ENCODE data around the gene MAPK9. TPM values are rescaled to one million over a fixed set of nuclear protein-coding genes. Genes with fewer than 3 reads are reported as not detected.
"Not testable (repeated sequence)": the region's sequence is repeated elsewhere in the genome, so short reads cannot be mapped to it uniquely, and the experiment has no call there.

Gene MAPK9
- total RNA-seq, 1 experiment from 2014 or later = 43.4 TPM

DNA sequence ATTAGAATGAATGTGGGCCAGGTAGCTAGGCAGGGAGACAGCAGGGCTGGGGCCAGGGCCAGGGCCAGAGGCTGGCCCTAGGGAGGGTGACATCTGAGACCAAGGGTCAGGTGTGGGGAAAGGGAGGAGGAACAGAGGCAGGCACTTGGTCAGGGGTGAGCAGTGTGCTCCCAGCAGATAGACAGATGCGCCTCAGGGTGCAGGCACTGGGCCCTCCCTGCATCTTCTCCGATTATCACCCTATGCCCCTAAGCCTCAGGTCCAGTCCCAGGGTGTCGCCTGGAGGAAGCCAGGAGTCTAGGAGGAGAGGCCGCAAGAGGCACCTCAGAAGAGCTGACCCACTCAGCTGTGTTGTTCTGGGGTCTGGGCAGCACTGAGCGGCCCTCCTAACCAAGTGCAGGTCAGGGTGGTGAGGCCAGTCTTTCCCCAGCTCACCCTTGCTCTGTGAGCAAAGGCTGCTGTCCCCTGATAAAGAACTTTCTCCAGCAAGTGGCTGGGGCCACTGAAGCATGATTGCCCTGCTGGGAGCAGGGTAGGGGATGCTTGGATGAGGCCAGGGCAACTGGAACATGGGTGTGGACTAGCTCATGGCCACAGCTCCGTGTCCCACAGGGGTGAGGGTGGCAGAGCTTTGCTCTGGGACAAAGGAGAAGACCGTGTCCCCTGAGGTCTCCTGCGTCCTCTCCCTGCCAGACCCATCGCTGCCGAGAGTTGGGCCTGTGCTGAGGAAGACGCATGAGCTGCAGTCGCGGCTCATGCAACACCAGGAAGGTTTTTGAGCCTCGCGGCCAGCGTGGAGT lies 80.7 kb downstream of the MAPK9 start:
- no peak for ATAC-seq
- Histone ChIP-seq H3K4me1 (ENCODE audit: control insufficient read depth in 1 of 2, insufficient read depth in 2 of 2, low read length in 2 of 2) (peaks cover 5 to 14% of the 10 kb centered on the region in 2 experiments; a peak in 3 of 4 replicates), H3K9me3 (ENCODE audit: control insufficient read depth in 1 of 2, insufficient read depth in 1 of 2, low read depth in 1 of 2, low read length in 2 of 2) (no peaks in the 10 kb centered on the region), H3K79me2 (ENCODE audit: insufficient read depth, low read length) (no peaks in the 10 kb centered on the region), H2AFZ (ENCODE audit: low read depth, low read length, poor library complexity, severe bottlenecking) (no peak overlapping the region), H3K27ac (ENCODE audit: low read depth, low read length) (no peak overlapping the region), H3K36me3 (ENCODE audit: control insufficient read depth in 1 of 2, insufficient read depth in 2 of 2, low read length in 2 of 2) (no peaks in the 10 kb centered on the region), H3K4me2 (ENCODE audit: low read length) (no peak overlapping the region), H3K9me2 (ENCODE audit: insufficient read depth) (no peaks in the 10 kb centered on the region), H3K27me3 (ENCODE audit: insufficient read depth, low read length) (no peaks in the 10 kb centered on the region), H4K20me1 (ENCODE audit: insufficient read depth) (no peaks in the 10 kb centered on the region), H3K9ac (ENCODE audit: low read length) (no peak overlapping the region), H3K4me3 (replicated peaks in 1 of 2; ENCODE audit: low read depth in 1 of 2, low read length in 2 of 2) (no peak overlapping the region)
- ChIA-PET CTCF (interaction anchor here (1.6 kb wide), 1 partner anchor 104 kb away, joined by 5 read pairs; no protein-coding TSS in a partner anchor), RAD21 (ENCODE audit: low non-redundant PET in 1 of 2, low total read pairs in 2 of 2, uncharacterized antibody in 2 of 2, unreplicated experiment in 2 of 2) (no interaction called here), POLR2A (interaction anchor here (0.6 kb wide), 1 partner anchor 53 kb away, joined by 4 read pairs; no protein-coding TSS in a partner anchor)
- intact Hi-C loops (cut with micrococcal nuclease) = no loop called here
- no peak for DNase-seq (ENCODE audit: low read depth, low spot score)
- TF ChIP-seq TCF7L2 (IDR thresholded peaks at IDR 0.05; ENCODE audit: borderline replicate concordance, extremely low read depth, insufficient read depth, insufficient read length) (no peak), EZH2 (IDR thresholded peaks at IDR 0.05) (no peak)
- no TSS peak for BruUV-seq (replicated peaks)

DNA sequence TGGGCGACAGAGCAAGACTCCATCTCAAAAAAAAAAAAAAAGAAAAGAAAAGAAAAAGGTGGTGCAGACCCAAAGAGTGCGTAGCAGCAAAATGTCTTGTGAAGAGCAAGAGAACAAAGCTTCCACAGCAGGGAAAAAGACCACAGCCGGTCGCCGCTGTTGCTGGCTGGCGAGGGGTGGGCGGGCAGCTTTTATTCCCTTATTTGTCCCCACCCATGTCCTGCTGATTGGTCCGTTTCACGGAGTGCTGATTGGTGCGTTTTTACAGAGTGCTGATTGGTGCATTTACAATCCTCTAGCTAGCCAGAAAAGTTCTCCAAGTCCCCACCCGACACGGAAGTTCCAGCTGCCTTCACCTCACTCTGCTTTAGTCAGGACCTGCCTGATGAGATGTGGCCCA lies 81.8 kb downstream of the MAPK9 start:
- H3K4me1 ChIP-seq (ENCODE audit: control insufficient read depth in 1 of 2, insufficient read depth in 2 of 2, low read length in 2 of 2) = peaks cover 5 to 14% of the 10 kb centered on the region in 2 experiments; a peak in 3 of 4 replicates
- ChIA-PET CTCF (interaction anchor here (1.0 to 1.6 kb wide), 3 partner anchors 8 to 253 kb away, joined by 3 to 5 read pairs (median 4); no protein-coding TSS in a partner anchor), RAD21 (ENCODE audit: low non-redundant PET in 1 of 2, low total read pairs in 2 of 2, uncharacterized antibody in 2 of 2, unreplicated experiment in 2 of 2) (interaction anchor here in 1 of 2 experiments (0.8 kb wide), 1 partner anchor 1012 kb away, joined by 4 read pairs; no protein-coding TSS in a partner anchor)
- H3K36me3 ChIP-seq (ENCODE audit: control insufficient read depth in 1 of 2, insufficient read depth in 2 of 2, low read length in 2 of 2); H3K9me2 ChIP-seq (ENCODE audit: insufficient read depth); POLR2A ChIA-PET; H3K4me2 ChIP-seq (ENCODE audit: low read length); ATAC-seq; H3K27ac ChIP-seq (ENCODE audit: low read depth, low read length); H3K9ac ChIP-seq (ENCODE audit: low read length); H3K79me2 ChIP-seq (ENCODE audit: insufficient read depth, low read length); DNase-seq (ENCODE audit: low read depth, low spot score); H3K27me3 ChIP-seq (ENCODE audit: insufficient read depth, low read length); H3K4me3 ChIP-seq (replicated peaks in 1 of 2; ENCODE audit: low read depth in 1 of 2, low read length in 2 of 2); BruUV-seq (replicated peaks); intact Hi-C loops (cut with micrococcal nuclease); H2AFZ ChIP-seq (ENCODE audit: low read depth, low read length, poor library complexity, severe bottlenecking); H4K20me1 ChIP-seq (ENCODE audit: insufficient read depth); H3K9me3 ChIP-seq (ENCODE audit: control insufficient read depth in 1 of 2, insufficient read depth in 1 of 2, low read depth in 1 of 2, low read length in 2 of 2): not testable (repeated sequence)

Measured in HCT116 (cell line).